HG03175 (cell line): ENCODE data around the gene SDHAF2.
A peak's percentile ranks its signal among the peaks of the same experiment; 100 is the strongest.
"Not testable (repeated sequence)": the region's sequence is repeated elsewhere in the genome, so short reads cannot be mapped to it uniquely, and the experiment has no call there.

Source experiments
- ATAC-seq: cut with Tn5 transposase; IDR thresholded peaks from one replicate; pipeline ENCODE4 v1.9.1; 2021; ENCODE audit warnings: mild to moderate bottlenecking, moderate library complexity; ENCODE audit not compliant: unreplicated experiment

SDHAF2 gene

DNA sequence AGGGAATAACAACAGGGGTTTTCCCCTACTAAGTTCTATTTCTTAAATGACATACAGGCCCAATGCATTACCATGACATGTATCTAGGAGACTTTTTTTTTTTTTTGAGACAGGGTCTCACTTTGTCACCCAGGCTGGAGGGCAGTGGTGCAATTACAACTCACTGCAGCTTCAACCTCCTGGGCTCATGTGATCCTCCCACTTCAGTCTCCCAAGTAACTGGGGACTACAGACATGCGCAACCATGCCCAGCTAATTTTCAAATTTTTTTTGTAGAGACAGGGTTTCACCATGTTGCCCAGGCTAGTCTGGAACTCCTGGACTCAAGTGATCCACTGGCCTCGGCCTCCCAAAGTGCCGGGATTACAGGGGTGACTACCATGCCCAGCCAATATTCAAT, 7.7 kb upstream of the SDHAF2 start:
- ATAC-seq = no peak

DNA sequence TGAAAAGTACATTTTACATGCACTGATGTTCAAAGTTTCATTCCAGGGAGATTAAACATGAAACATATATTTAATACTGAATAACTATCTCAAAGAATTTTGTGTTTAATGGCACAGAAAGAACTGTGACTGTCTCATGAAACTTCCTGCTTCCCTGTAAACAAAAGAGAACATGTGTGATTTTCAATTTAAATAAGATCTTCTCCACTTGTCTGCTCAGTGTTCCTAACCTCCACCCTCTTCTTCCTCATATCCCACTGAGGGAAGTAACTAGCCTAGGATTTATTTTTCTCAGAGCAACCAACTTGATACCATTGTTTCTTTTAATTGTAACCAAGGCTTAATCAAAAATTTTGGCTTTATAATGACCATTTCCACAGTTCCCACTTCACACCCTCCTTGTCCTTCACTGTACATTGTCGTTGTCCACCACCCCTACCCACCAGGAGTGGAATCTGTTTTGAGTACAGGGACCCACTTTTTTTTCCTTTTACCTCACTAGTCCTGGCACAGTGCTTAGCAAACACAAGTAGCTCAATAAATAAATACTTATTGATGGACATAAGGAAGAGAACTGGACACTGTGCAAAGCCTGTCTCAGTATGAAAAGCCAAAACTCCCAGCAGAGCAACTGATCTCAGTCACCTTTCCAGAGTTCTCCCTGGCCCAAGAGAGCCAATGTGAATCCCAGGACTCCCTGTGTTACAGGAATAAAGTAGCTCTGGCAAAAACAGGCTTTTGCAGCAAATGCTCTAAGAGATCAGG, 4.4 kb upstream of the SDHAF2 start:
- ATAC-seq = no peak

DNA sequence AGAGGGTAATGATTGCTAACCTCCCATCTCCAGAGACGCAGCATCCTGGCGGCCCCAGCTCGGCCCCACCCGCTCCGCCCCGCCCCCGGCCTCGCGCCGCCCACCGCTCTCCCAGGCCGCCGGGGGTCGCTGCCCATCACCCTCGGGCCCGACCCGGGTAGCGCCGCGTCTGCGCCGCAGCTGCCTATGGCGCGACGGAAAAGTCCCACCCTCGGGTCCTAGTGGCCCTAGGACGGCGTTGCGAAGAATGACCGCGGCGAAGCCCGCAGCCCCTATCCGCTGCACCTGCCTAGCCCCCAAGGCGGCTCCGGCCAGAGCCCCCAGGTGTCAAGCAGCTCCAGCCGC, 606 bp upstream of the SDHAF2 start:
- peak; percentile 52 for ATAC-seq

DNA sequence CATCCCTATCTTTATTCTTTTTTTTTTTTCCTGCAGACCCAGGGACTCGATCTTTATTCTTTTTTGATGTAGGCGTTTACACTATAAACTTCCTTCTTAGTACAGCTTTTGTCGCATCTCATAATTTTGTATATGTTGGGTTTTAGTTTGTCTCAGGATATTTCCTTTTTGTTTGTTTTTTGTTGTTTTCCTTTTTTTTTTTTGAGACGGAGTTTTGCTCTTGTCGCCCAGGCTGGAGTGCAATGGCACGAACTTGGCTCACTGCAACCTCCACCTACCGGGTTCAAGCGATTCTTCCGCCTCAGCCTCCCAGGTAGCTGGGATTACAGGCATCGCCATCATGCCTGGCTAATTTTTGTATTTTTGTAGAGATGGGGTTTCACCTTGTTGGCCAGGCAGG, 915 bp downstream of the SDHAF2 start:
- ATAC-seq = not testable (repeated sequence)

DNA sequence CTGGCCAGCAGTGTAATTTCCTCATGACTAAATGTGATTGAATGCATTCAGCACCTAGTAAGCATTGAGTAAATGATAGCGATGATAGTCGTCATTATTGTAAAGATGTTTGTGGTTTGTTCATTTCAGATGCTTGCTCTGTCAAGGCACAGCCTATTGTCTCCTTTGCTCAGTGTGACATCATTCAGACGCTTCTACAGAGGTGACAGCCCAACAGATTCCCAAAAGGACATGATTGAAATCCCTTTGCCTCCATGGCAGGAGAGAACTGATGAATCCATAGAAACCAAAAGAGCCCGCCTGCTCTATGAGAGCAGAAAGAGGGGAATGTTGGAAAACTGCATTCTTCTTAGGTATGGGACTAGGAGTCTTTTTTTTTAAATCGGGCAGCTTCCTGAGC, 7.6 kb downstream of the SDHAF2 start:
- ATAC-seq = no peak

DNA sequence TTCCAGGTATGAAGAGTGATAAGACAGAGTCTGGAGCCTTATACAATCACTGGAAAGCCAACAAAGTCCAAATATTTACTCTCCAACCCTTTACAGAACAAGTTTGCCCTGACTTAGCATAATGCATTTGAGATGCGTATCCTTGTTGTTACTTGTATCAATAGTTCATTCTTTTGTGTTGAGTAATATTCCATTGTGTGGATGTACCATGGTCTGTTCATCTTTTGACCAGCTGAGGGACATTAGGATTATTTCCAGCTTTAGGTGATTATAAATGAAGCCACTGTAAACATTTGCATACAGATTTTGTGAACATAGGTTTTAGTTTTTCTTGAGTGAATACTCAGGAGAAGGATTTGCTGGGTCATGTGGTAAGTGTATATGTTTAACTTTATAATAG, 9.7 kb downstream of the SDHAF2 start:
- no peak for ATAC-seq

DNA sequence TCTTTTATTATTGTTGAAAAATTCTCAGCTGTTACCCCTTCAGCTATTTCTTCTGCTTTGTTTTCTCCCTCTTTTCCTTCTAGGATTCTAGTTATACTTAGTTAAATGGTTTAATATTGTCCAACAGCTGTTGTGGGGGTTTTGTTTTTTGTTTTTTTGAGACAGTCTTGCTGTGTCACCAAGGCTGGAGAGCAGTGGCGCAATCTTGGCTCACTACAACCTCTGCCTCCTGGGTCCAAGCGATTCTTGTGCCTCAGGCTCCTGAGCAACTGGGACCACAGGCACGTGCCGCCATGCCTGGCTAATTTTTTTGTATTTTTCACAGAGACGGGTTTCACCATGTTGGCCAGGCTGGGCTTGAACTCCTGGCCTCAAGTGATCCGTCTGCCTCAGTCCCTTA, 12.7 kb downstream of the SDHAF2 start:
- no peak for ATAC-seq

DNA sequence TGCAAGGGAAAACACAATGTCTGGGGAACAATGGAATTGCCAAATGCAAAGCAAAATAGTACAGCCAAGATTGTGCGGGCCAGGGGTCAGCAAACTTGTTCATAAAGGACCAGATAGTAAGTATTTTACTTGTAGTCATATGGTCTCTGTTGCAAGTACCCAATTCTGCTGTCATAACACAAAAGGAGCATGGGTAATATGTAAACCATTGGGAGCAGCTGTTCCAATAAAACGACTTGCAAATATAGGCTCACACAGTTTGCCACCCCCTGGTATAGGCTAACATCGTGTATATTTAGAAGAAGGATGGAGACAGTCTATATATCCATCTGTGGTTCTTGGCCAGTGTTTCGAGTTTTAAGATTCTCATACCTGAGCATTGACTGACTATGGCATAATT, 15.6 kb downstream of the SDHAF2 start:
- ATAC-seq = no peak

DNA sequence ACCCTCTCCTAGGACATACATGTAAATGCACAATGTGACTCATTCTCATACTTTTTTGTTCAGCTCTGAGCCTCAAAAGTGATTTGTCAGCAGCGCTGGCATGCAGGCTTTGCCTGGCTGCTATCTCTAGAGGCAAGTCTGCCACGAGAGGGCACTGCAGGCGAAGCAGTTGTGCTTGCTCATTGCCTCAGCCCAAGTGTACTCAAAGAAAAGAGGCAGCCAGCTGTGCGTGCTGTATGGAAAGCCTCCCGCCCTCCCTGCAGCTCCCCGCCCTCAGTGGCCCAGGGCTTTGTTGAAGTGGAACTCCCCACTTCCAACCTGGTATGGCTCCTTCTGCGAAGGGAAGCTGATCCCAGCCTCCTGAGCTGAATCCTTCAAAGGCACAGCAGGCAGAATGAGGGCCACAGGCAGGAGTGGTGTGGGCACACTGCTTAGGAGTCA, 16.3 kb downstream of the SDHAF2 start:
- ATAC-seq = no peak

DNA sequence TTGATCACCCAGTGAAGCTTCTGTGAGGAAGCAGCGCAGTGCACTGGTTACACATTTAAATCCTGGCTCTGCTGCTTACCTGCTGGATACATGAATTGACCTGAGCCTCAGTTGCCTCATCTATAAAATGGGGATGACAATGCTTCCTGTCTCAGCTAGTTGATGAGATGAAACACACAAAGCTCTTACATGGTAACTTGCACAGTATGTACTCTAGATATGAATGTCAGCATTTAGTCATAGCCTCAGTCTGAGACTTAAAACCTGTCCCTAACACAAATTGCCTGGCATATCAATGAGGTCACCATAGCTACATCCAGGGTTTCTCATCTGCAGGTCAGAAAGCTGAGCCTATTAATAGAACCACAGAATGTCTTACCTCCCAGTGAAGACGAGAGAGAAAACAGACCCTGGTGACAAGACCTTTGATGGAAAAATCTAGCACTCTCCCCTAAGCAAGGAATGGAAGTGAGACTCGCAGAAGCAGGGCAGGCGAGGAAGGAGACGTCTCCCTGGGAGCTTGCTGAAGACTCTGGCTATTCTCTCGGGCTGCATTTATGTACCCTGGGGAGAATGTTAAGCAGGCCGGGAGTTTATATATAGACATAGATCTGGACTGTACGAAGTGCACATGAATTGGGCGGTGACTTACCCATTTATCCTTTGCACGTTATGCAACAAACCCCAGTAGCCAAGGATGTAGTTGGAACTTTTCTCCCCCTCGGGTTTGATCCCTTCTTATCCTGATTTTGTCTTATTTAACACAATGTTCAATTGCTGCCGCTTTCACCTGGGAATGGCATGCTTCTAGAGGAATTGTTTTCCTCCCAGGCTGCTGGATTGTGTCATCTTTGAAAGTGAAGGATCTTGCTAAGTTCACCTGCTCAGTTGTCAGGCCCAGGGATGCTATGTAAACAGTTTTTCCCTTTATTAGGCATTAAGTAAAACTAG, 18.0 kb downstream of the SDHAF2 start:
- ATAC-seq = no peak

DNA sequence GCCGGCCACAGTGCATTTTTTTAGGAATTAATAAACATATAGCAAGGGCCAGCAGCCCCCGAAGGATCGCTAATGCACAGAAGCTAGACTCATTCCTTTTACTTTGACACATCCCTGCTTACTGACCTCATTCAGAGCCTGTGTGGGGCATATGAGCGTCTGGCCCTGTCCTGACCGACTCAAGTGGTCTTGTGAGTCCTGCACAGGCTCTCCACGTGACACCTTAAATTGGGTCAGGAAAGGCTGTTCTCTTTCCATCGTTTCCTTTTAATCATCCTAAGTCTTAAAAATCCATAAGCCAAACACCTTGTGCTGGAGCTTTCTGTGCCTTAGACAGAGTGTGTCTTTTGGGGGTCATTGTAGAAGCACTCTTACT, 18.6 kb downstream of the SDHAF2 start:
- ATAC-seq = no peak

DNA sequence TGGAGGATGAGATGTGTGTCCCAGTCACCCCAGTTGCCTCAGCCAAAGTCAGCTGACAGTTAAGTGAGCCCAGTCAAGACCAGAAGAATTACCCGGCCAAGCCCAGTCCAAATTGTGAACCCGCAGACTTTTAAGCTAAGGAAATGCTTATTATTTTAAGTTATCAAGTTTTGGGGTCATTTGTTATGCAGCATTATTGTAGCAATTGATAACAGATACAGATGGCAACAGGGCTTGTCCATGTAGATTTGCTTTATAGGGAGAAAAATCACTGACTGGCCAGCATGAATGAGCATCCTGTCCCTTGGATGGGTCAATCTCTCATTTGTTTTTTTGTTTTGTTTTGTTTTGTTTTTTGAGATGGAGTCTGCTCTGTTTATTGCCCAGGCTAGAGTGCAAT, 22.9 kb downstream of the SDHAF2 start:
- ATAC-seq = no peak

DNA sequence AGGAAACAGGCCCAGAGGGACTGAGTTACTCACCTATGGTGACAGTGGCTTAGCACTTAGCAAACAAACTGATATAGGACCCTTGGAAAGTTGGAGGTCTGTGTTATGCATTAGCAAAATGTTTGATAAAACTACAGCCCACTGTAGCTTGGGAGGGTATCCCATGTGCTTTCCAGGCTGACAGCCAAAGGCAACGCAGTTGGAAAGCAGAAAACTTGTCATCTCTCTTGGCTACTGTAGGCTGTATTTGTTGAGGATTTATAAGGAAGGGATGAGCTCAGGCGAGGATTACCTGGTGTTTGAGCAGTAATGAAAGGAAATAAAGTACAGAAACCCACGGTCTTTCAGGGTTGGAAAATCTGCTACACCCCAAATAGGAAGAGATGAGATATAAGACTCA, 23.8 kb downstream of the SDHAF2 start:
- ATAC-seq = no peak

DNA sequence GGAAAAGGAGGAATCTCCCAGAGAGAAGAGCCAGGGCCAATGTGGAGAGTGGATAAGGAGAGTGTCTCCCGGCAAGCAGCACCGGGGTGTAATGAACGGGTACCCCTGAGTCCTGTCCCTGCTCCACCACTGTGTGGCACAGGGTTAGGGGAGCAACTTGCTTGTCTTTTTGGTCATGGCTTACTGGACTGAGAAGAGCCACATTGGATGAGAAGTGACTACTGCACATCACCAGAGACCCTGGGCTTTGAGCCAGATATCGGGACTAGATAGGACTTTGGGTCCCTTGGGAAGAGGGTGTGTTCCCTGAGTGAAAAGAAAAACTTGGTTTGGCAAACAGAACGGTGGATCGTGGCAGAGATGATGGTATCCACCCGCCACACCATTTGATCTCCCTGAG, 24.6 kb downstream of the SDHAF2 start:
- ATAC-seq = no peak

DNA sequence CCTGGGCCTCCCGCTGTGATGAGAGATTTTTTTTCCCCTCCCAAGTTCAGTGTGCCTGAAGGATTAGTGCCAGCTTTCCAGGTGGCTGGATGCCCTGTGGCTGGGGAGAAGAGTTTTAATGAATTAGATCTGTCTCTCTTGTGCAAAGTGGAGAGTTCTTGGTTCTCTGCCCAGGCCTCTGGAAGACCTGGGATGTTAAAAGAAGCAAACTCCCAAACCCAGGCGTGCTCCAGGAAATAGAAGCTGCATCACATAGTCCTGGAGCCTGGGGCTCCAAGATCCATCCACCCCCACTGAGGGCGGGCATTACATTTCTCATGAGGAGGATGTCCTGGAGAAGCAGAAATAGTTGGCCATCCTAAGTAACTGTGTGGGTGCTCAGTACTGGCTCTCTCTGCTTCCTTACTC, 30.6 kb downstream of the SDHAF2 start:
- ATAC-seq = no peak

DNA sequence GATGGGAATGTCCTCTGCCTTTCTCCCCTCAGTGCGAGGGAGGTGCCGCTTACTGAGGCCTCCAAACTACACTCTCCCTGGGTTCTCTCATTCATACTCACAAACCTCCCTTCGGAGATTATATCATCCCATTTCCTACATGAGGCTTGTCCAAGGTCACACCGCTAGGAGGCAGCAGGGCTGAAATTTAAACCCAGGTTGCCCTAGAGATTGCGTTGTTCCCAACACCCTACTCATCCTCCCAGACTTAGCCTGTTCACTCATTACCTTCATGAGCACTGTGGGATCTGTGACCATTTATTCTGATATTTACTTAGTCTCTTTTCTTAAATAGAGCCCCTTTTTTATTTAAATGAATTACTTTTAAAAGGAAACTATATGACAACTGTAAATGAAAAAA, 31.1 kb downstream of the SDHAF2 start:
- ATAC-seq = no peak

DNA sequence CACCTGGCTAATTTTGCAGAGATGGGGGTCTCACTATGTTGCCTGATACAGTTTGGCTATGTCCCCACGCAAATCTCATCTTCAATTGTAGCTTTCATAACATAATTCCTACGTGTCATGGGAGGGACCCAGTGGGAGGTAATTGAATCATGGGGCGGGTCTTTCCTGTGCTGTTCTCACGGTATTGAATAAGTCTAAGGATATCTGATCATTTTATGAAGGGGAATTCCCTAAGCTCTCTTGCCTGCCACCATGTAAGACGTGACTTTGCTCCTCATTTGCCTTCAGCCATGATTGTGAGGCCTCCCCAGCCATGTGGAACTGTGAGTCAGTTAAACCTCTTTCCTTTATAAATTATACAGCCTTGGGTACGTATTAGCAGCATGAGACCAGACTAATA, 37.7 kb downstream of the SDHAF2 start:
- ATAC-seq = not testable (repeated sequence)

DNA sequence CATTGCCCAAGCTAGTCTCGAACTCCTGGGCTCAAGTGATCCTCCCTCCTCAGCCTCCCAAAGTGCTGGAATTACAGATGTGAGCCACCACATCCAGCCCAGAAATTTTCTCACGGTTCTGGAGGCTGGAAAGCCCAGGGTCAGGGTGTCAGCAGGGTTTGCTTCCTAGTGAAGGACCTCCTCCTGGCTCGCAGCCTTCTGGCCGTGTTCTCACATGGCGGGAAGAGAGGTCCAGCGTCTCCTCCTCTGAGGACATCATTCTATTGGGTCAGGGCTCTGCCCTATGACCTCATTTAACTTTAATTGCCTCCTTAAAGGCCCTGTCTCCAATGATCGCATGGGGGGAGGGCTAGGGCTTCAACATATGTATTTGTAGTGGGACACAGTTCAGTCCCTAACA, 38.1 kb downstream of the SDHAF2 start:
- no peak for ATAC-seq

DNA sequence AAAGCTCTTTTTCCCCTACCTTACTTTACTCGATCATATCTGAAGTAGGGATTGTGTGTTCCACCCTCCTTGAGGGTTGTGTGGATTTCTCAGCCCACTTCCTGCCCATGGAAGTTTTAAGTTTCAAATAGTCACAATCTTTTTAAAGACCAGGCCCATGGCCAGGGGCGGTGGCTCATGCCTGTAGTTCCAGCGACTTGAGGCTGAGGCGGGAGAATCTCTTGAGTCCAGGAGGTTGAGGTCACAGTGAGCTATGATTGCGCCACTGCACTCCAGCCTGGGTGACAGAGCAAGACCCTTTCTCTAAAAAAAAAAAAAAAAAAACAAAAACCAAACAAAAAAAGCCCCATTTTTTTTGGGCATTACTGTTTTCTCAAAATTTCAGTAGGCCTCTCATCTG, 42.4 kb downstream of the SDHAF2 start:
- ATAC-seq = no peak

DNA sequence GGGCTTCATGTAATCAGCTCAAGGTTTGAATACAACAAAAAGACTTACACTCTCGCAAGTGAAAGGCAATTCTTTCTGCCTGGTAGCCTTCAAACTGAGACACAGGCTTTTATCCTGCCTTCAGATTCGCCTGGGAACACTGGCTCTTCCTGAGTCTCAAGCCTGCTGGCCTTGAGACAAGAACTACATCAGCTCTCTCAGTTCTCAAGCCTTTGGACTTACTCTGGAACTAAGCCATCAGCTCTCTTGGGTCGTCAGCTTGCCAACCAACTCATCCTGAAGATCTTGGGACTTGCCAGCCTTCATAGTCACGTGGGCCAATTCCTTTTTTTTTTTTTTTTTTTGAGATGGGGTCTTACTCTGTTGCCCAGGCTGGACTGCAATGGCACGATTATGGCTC, 42.9 kb downstream of the SDHAF2 start:
- no peak for ATAC-seq

DNA sequence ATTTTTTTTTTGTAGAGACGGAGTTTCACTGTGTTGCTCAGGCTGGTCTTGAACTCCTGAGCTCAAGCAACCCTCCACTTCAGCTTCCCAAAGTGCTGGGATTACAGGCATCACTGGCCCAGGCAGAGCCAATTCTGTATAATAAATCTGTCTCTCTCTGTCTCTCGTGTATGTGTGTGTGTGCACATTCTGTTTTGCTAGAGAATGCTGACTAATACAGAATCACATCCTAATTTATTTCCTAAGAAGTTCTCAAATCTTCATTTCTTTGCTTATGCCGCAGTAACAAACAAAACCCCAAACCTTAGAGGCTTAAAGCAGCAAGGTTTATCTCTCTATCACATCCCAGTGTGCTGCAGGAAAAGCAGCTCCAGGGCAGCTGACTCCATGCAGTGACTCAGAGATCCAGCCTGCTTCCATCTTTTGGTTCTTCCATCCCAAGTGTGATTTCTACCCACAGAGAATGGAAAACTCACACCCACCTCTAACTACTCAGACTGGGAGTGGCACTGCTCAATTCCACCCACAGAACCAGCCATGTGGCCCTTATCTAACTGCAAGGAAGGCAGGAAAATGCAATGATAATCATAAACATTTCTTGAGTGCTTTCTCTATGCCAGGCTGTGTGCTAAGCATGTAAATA, 43.6 kb downstream of the SDHAF2 start:
- no peak for ATAC-seq
